IMR-90 (cell line): ENCODE results near the gene G3BP1. TPM values are rescaled to one million over a fixed set of nuclear protein-coding genes. Genes with fewer than 3 reads are reported as not detected.

Source experiments
- ATAC-seq: fragments of 200-7000 bp; cut with Tn5 transposase; 2 replicates; pipeline ENCODE4 v1.9.1; 2020; ENCODE audit warnings: low read depth, mild to moderate bottlenecking, moderate library complexity
- BruUV-seq: library from RNA; stranded (reverse); fragments of 400-500 nt; replicated peaks from 2 replicates; lab custom pipeline; 2021; lab: Mats Ljungman, UMichigan
- CTCF ChIA-PET: fragments of 300-600 bp; formaldehyde crosslinking; extraction: SDS; loops from one replicate; lab custom pipeline; 2021; ENCODE audit warnings: antibody characterized with exemption; lab: Yijun Ruan, JAX
- POLR2A ChIA-PET: fragments of 300-600 bp; sonication (Branson Sonifier 250); formaldehyde crosslinking; loops from one replicate; lab custom pipeline; 2022; ENCODE audit warnings: antibody characterized with exemption; ENCODE audit not compliant: unreplicated experiment; lab: Charles Lee
- DNase-seq: peaks from one replicate; pipeline ENCODE4 v3.0.0; 2013
- H2AFZ ChIP-seq: replicated peaks from 2 replicates; pipeline ENCODE3; 2013; ENCODE audit warnings: low read length, mild to moderate bottlenecking; ENCODE audit not compliant: poor library complexity
- H2AK5ac ChIP-seq: 2 replicates; pipeline ENCODE4 v1.6.1; 2013; ENCODE audit warnings: low read depth, low read length, inconsistent platforms
- H2AK9ac ChIP-seq: replicated peaks from 2 replicates; pipeline ENCODE3; 2013; ENCODE audit warnings: mild to moderate bottlenecking, low read depth, low read length, moderate library complexity; ENCODE audit not compliant: poor library complexity
- H2BK120ac ChIP-seq: 2 replicates; pipeline ENCODE4 v1.6.1; 2013; ENCODE audit warnings: low read depth, low read length, inconsistent platforms
- H2BK15ac ChIP-seq: 3 replicates; pipeline ENCODE4 v1.6.1; 2013; ENCODE audit warnings: low read depth, low read length, inconsistent platforms
- H2BK20ac ChIP-seq: 2 replicates; pipeline ENCODE4 v1.6.1; 2013; ENCODE audit warnings: low read depth, mild to moderate bottlenecking, inconsistent platforms, low read length, moderate library complexity
- H2BK5ac ChIP-seq: 2 replicates; pipeline ENCODE4 v1.6.1; 2013; ENCODE audit warnings: mild to moderate bottlenecking, low read depth, low read length, inconsistent platforms; ENCODE audit not compliant: poor library complexity, severe bottlenecking
- H3K14ac ChIP-seq: replicated peaks from 2 replicates; pipeline ENCODE4 v1.6.1; 2013; ENCODE audit warnings: low read depth, low read length, inconsistent platforms
- H3K18ac ChIP-seq: 2 replicates; pipeline ENCODE4 v1.6.1; 2013; ENCODE audit warnings: low read depth, low read length, control low read depth
- H3K23ac ChIP-seq: 2 replicates; pipeline ENCODE4 v1.6.1; 2013; ENCODE audit warnings: low read depth, low read length, inconsistent platforms
- H3K27ac ChIP-seq: 2 replicates; pipeline ENCODE4 v1.5.1; 2013; ENCODE audit warnings: mild to moderate bottlenecking, control low read depth, low read length; ENCODE audit not compliant: insufficient read depth
- H3K27me3 ChIP-seq: 2 replicates; pipeline ENCODE4 v1.6.1; 2013; ENCODE audit warnings: low read length; ENCODE audit not compliant: control insufficient read depth, insufficient read depth
- H3K36me3 ChIP-seq: 2 replicates; pipeline ENCODE4 v1.6.1; 2013; ENCODE audit warnings: low read length, mixed read lengths; ENCODE audit not compliant: control insufficient read depth, insufficient read depth
- H3K4ac ChIP-seq: 2 replicates; pipeline ENCODE4 v1.6.1; 2013; ENCODE audit warnings: low read depth, low read length, inconsistent platforms
- H3K4me1 ChIP-seq: 2 replicates; pipeline ENCODE4 v1.6.1; 2013; ENCODE audit warnings: low read length, mixed read lengths; ENCODE audit not compliant: control insufficient read depth, insufficient read depth
- H3K4me2 ChIP-seq: 2 replicates; pipeline ENCODE4 v1.6.1; 2013; ENCODE audit warnings: low read depth, mild to moderate bottlenecking, control low read depth, low read length, moderate library complexity
- H3K4me3 ChIP-seq: 2 replicates; pipeline ENCODE4 v1.5.1; 2013; ENCODE audit warnings: low read depth, mild to moderate bottlenecking, control low read depth, low read length, moderate library complexity; ENCODE audit not compliant: insufficient read depth
- H3K56ac ChIP-seq: 2 replicates; pipeline ENCODE4 v1.6.1; 2013; ENCODE audit warnings: low read length, inconsistent platforms; ENCODE audit not compliant: insufficient read depth; ENCODE audit errors: extremely low read depth
- H3K79me1 ChIP-seq, 2 experiments: 2 replicates each; pipeline ENCODE4 v1.6.1; 2013; ENCODE audit warnings: low read length in 2 of 2, inconsistent platforms in 1 of 2, low read depth in 1 of 2
- H3K9ac ChIP-seq: 2 replicates; pipeline ENCODE4 v1.6.1; 2013; ENCODE audit warnings: low read depth, low read length, control low read depth
- H3K9me1 ChIP-seq: 2 replicates; pipeline ENCODE4 v1.6.1; 2013; ENCODE audit warnings: low read length, inconsistent platforms; ENCODE audit not compliant: insufficient read depth
- H3K9me3 ChIP-seq: 2 replicates; pipeline ENCODE4 v1.6.1; 2013; ENCODE audit warnings: low read length; ENCODE audit not compliant: control insufficient read depth, insufficient read depth
- H4K20me1 ChIP-seq: 2 replicates; pipeline ENCODE4 v1.6.1; 2013; ENCODE audit warnings: low read length, inconsistent platforms; ENCODE audit not compliant: insufficient read depth
- H4K5ac ChIP-seq: 2 replicates; pipeline ENCODE4 v1.6.1; 2013; ENCODE audit warnings: mild to moderate bottlenecking, low read depth, low read length, control low read depth
- H4K8ac ChIP-seq, 2 experiments: 2 replicates each; pipeline ENCODE4 v1.6.1; 2013; ENCODE audit warnings: low read depth in 2 of 2, low read length in 2 of 2, control low read depth in 1 of 2, inconsistent platforms in 1 of 2
- H4K91ac ChIP-seq: 2 replicates; pipeline ENCODE4 v1.6.1; 2013; ENCODE audit warnings: low read depth, low read length, inconsistent platforms; ENCODE audit not compliant: insufficient read depth
- BHLHE40 ChIP-seq: fragments of 150-350 bp; IDR thresholded peaks from 2 replicates; pipeline ENCODE4 v1.6.1; 2016; ENCODE audit warnings: mild to moderate bottlenecking, low read depth, low read length
- CEBPB ChIP-seq: IDR thresholded peaks from 2 replicates; pipeline ENCODE4 v1.6.1; 2012; ENCODE audit warnings: low read depth, low read length, improper control_type of control experiment
- CHD1 ChIP-seq: IDR thresholded peaks from 2 replicates; pipeline ENCODE4 v1.6.1; 2012; ENCODE audit warnings: low read depth, low read length, improper control_type of control experiment
- FOS ChIP-seq: fragments of 150-350 bp; IDR thresholded peaks from 2 replicates; pipeline ENCODE4 v1.6.1; 2016; ENCODE audit warnings: low read depth, low read length
- MAFK ChIP-seq: IDR thresholded peaks from 2 replicates; pipeline ENCODE4 v1.6.1; 2012; ENCODE audit warnings: low read depth, low read length, improper control_type of control experiment
- MAZ ChIP-seq: IDR thresholded peaks from 2 replicates; pipeline ENCODE4 v1.6.1; 2012; ENCODE audit warnings: low read depth, mild to moderate bottlenecking, low read length, improper control_type of control experiment, moderate library complexity, borderline replicate concordance
- MXI1 ChIP-seq: IDR thresholded peaks from 2 replicates; pipeline ENCODE4 v1.6.1; 2012; ENCODE audit warnings: low read depth, mild to moderate bottlenecking, low read length, moderate library complexity, borderline replicate concordance
- NFE2L2 ChIP-seq: fragments of 150-350 bp; IDR thresholded peaks from 2 replicates; pipeline ENCODE4 v1.6.1; 2016; ENCODE audit warnings: low read depth, mild to moderate bottlenecking, low read length
- POLR2A ChIP-seq: IDR thresholded peaks from 2 replicates; pipeline ENCODE4 v1.6.1; 2012; ENCODE audit warnings: mild to moderate bottlenecking, low read depth, low read length
- RAD21 ChIP-seq: IDR thresholded peaks from 2 replicates; pipeline ENCODE4 v1.6.1; 2012; ENCODE audit warnings: low read length, improper control_type of control experiment
- RCOR1 ChIP-seq: IDR thresholded peaks from 2 replicates; pipeline ENCODE4 v1.6.1; 2012; ENCODE audit warnings: mild to moderate bottlenecking, low read length, improper control_type of control experiment; ENCODE audit not compliant: insufficient replicate concordance
- RFX5 ChIP-seq: IDR thresholded peaks from 2 replicates; pipeline ENCODE4 v1.8.0; 2012; ENCODE audit warnings: low read depth, mild to moderate bottlenecking, low read length, moderate library complexity
- SMC3 ChIP-seq: fragments of 150-350 bp; IDR thresholded peaks from 2 replicates; pipeline ENCODE4 v1.6.1; 2016; ENCODE audit warnings: low read depth, mild to moderate bottlenecking, antibody characterized with exemption, low read length, moderate library complexity
- dilution Hi-C: fragments of 300-500 bp; cut with HindIII; formaldehyde crosslinking; loops from one replicate; pipeline ENCODE4 v1.14.3; 2018; ENCODE audit warnings: low sequenced_read_pairs; ENCODE audit not compliant: unreplicated experiment
- in situ Hi-C: fragments of 300-500 bp; cut with MboI; formaldehyde crosslinking; loops from 3 replicates; pipeline ENCODE4 v1.14.3; 2019; ENCODE audit warnings: low sequenced_read_pairs, inconsistent platforms, mixed read lengths
- intact Hi-C: fragments of 100-400 bp; cut with micrococcal nuclease; formaldehyde crosslinking; loops from 2 replicates; pipeline ENCODE4 v1.10.0; 2022
- polyA plus RNA-seq, 3 experiments: library from polyadenylated mRNA; depleted of rRNA; stranded (reverse); fragments of >200 nt; gene quantifications; 2 replicates each; pipeline ENCODE4 v1.2.3, GENCODE V29; 2012; ENCODE audit warnings: low replicate concordance in 1 of 3
- total RNA-seq: library from RNA; depleted of rRNA; stranded (reverse); fragments of >200 nt; gene quantifications from 2 replicates; pipeline ENCODE4 v1.2.3, GENCODE V29; 2012
- TF ChIP-seq, protein P1 (sequence below): fragments of 150-350 bp; IDR thresholded peaks from 2 replicates; pipeline ENCODE4 v1.6.1; 2016; ENCODE audit warnings: low read depth, mild to moderate bottlenecking, low read length, moderate library complexity, borderline replicate concordance
- TF ChIP-seq, protein P2 (sequence below): conservative IDR thresholded peaks from 2 replicates; pipeline ENCODE4 v1.5.1; 2012; ENCODE audit warnings: mild to moderate bottlenecking, low read depth, low read length, improper control_type of control experiment
- TF ChIP-seq, protein P3 (sequence below): fragments of 150-350 bp; IDR thresholded peaks from 2 replicates; pipeline ENCODE4 v1.6.1; 2017; ENCODE audit warnings: mild to moderate bottlenecking, antibody characterized with exemption, low read length, low read depth

Gene G3BP1
- total and polyA plus RNA-seq, 2 of the 4 experiments (the other 2 are of a cell fraction), result 40.2 to 482 TPM

DNA sequence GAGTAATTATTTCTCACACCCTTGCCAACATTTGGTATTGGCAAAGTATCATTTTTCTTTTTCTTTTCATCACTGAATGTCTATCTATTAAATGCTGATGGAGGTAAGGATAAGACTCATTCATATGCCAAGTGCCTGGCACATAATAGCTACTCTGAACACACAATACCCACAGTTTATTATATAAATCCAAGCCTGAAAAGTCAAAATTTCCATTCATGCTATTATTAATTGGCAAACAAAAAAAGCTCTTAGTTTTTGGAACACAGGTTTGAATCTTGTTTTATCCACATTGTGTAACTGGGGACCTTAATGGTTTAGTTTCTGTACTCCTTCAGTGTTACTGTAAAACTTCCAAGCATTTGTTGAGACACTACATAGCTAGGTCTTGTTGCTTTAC is 7.0 kb upstream of the G3BP1 start:
- H3K9me1 ChIP-seq, result no peaks in the 10 kb centered on the region
- no peak overlapping the region for H4K8ac ChIP-seq
- no peak overlapping the region for H2AK5ac ChIP-seq
- in situ Hi-C loops, result no loop called here
- H3K9me3 ChIP-seq, result no peaks in the 10 kb centered on the region
- BruUV-seq, result no TSS peak
- no peak overlapping the region for H3K9ac ChIP-seq
- H4K20me1 ChIP-seq, result no peaks in the 10 kb centered on the region
- no peaks in the 10 kb centered on the region for H3K4me1 ChIP-seq
- H3K18ac ChIP-seq, result no peak overlapping the region
- H2BK5ac ChIP-seq, result no peak overlapping the region
- no peak for ATAC-seq
- no peak overlapping the region for H4K91ac ChIP-seq
- dilution Hi-C loops, result no loop called here
- ChIA-PET CTCF (no interaction called here), POLR2A (no interaction called here)
- no peak overlapping the region for H3K4me3 ChIP-seq
- no peak overlapping the region for H3K14ac ChIP-seq
- no peak overlapping the region for H2BK20ac ChIP-seq
- H3K79me1 ChIP-seq, result 0 out of 4 replicates have a peak, but pooled peaks cover 0 to under 1% of the 10 kb centered on the region in 2 experiments
- no peaks in the 10 kb centered on the region for H3K27me3 ChIP-seq
- H2AK9ac ChIP-seq, result no peak overlapping the region
- H2AFZ ChIP-seq, result no peak overlapping the region
- no peaks in the 10 kb centered on the region for H3K36me3 ChIP-seq
- H3K23ac ChIP-seq, result no peak overlapping the region
- no peak overlapping the region for H2BK15ac ChIP-seq
- no peak overlapping the region for H2BK120ac ChIP-seq
- intact Hi-C loops, result no loop called here
- H4K5ac ChIP-seq, result no peak overlapping the region
- H3K4me2 ChIP-seq, result no peak overlapping the region
- H3K56ac ChIP-seq, result no peak overlapping the region
- TF ChIP-seq RCOR1 (no peak), NFE2L2 (no peak), POLR2A (no peak), SMC3 (no peak), RAD21 (no peak), FOS (no peak), MAZ (no peak), BHLHE40 (no peak), CHD1 (no peak), RFX5 (no peak), MAFK (no peak), CEBPB (no peak), MXI1 (no peak)
- TF ChIP-seq, protein P1, sequence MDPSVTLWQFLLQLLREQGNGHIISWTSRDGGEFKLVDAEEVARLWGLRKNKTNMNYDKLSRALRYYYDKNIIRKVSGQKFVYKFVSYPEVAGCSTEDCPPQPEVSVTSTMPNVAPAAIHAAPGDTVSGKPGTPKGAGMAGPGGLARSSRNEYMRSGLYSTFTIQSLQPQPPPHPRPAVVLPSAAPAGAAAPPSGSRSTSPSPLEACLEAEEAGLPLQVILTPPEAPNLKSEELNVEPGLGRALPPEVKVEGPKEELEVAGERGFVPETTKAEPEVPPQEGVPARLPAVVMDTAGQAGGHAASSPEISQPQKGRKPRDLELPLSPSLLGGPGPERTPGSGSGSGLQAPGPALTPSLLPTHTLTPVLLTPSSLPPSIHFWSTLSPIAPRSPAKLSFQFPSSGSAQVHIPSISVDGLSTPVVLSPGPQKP, result no peak
- TF ChIP-seq, protein P2, sequence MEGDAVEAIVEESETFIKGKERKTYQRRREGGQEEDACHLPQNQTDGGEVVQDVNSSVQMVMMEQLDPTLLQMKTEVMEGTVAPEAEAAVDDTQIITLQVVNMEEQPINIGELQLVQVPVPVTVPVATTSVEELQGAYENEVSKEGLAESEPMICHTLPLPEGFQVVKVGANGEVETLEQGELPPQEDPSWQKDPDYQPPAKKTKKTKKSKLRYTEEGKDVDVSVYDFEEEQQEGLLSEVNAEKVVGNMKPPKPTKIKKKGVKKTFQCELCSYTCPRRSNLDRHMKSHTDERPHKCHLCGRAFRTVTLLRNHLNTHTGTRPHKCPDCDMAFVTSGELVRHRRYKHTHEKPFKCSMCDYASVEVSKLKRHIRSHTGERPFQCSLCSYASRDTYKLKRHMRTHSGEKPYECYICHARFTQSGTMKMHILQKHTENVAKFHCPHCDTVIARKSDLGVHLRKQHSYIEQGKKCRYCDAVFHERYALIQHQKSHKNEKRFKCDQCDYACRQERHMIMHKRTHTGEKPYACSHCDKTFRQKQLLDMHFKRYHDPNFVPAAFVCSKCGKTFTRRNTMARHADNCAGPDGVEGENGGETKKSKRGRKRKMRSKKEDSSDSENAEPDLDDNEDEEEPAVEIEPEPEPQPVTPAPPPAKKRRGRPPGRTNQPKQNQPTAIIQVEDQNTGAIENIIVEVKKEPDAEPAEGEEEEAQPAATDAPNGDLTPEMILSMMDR, result no peak
- TF ChIP-seq, protein P3, sequence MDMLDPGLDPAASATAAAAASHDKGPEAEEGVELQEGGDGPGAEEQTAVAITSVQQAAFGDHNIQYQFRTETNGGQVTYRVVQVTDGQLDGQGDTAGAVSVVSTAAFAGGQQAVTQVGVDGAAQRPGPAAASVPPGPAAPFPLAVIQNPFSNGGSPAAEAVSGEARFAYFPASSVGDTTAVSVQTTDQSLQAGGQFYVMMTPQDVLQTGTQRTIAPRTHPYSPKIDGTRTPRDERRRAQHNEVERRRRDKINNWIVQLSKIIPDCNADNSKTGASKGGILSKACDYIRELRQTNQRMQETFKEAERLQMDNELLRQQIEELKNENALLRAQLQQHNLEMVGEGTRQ, result no peak
- no peak for DNase-seq
- no peak overlapping the region for H3K4ac ChIP-seq
- no peak overlapping the region for H3K27ac ChIP-seq
